Activated CD4-positive, alpha-beta T cell treated with anti-CD3 and anti-CD28 coated beads for 1 hour (primary cell): ENCODE data around the gene PNPLA1.

Experiments used
- DNase-seq: peaks from one replicate; pipeline ENCODE4 v3.0.0-alpha.2; 2020

The PNPLA1 gene

DNA sequence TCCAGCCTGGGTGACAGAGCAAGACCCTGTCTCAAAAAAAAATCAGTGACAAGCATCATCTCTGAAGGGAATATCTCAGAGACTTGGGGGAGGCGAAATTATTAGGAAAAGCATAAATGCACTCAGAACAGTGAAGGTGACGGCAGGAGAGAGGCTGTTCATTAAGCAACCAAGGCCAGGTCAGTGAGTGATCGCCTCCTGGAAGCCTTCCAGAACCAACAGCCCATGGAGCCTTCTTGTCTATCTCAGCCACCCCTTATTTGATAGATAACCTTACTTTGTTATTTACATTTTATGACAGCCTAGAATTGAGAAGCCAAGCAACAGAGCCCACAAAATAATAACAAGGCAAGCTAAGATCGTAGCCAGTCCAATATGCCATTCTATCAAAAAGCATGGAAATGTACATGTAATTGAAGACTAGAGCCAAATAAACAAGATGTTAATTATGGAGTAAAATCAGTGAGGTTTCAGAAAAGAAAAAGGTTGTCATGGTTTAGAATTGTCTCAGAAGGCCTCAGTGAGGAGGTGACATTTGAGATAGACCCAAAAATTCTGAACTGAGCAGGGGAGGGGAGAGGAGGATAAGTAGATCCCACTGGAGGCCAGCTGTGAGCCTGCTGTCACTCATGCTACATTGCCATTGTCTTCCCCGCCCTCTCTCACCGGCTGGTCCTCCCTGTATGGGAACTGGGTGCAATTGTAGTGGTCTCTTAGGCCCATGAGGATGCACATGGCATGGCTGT is 49.0 kb downstream of the PNPLA1 start:
- DNase-seq, result no peak

DNA sequence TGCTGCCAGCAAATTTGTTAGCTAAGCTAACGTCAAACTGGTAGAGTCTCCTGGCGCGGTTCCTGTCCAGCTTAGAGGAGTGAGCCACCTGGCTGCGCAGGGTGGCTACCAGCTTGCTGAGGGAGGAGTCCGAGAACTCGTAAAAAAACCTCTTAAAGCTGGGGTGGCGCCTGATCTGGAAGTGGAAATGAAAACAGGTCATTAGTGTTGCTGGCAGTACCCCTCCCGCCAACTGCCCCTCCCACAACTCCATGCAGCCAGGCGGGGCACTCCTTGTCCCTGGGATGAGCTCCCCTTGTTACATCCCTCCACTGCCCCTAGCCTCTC is 49.5 kb downstream of the PNPLA1 start:
- DNase-seq, result no peak

DNA sequence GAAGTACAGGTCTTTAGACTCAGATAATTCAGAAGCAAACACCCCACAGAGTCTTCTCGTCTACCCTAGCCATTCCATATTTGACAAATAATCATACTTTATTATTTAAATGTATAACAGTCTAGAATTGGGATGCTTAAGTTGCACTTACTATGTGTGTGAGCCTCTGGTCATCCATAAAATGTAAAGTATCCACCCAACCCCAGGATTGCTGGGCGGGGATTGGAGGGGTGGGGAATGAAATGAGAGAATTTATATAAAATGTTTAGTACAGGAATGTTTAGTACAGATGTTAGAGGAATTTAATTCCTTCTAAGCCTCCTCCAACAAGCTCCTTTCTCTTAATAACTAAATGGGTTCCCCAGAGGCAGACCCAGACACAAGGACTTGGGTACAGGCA is 50.0 kb downstream of the PNPLA1 start:
- no peak for DNase-seq

DNA sequence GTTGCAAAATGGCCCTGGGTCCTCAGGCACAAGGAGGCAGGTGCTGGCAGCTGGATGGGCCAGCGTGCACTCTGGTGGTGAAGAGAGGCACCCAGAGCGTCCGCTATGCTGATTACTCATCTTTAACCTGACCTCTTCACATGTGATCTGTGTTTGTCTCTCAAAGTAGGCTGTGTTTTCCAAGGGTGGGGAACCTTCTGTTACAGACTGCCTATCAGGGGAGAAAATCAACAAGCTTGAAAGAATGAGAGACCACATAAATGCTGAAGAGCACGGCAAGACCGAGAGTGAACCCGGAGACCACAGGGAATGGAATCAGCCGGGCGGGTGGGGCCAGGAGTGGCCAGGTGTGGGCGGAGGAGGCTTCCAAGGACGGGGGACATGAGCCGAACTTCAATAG is 50.6 kb downstream of the PNPLA1 start:
- no peak for DNase-seq

DNA sequence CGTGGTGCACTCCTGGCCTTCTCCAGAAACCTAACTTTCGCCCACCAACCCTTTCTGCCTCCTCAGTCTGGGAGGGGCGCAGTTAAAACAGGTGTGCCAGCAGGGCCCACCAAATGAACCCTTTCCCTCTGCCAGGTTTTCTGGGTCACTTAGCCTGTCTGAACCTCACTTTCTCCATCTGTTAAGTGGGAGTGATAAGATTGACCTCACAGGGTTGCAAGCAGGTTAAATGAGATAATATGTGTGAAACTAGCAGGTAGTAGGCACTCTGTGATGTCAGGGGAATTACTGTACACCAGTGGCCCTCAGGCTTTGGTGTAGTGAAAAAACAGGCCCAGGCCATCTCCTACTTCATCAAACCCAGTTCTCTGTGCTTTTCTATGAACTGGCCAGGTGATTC is 52.7 kb downstream of the PNPLA1 start:
- no peak for DNase-seq

DNA sequence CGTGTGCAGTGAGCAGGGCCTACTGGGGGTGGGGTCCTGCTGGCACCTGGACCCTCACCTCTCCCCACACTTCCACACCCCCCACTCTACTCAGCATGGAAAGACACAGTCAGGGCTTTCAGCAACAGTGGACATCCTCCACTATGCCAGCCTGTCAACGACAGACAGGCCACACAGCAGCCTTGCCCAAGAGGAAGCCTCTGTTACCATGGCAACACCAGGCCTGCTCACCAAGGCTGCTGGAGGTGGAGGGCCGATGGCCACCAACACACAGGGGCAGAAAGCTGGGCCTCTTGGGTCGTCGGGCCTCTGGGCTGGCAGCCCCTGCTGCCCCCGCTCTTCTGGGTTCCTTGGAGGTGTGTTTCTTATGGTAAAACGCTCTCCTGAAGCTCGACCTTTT is 53.2 kb downstream of the PNPLA1 start:
- no peak for DNase-seq

DNA sequence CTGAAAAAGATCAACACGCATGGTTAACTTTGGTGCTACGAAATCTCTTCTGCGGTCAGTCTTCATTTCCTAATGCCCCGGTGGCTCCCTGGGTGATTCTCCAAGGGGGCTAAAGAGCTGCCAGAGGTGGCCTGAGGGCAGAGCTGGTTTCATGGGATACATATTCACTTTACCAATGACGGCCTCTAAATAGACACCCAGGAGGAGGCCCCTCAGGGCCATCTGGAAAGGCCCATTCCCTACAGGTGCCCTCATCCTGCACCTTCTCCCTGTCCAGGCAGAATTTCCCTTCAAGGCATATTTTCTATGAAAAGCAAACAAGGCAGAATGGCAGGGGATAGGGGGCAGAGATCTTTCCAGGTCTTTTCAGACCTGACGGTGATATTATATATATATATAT is 54.3 kb downstream of the PNPLA1 start:
- no peak for DNase-seq

DNA sequence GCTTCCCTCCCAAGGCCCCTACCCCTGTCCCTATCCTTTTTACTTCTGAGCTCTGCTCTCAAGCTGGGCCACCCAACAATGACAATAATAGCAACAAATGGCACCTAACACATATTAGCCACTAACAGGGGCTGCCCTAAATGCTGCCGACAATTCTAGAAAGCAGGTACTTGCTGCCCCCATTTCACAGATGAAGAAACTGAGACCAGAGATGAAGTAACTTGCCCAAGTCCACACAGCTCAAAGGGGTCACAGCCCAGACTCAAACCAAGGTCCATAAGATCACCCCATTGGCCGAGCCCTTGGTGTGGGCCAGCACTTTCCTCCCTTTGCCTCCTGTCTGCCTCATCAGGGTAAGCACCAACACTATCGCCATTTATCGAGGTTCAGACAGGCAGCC is 54.9 kb downstream of the PNPLA1 start:
- DNase-seq, result no peak

DNA sequence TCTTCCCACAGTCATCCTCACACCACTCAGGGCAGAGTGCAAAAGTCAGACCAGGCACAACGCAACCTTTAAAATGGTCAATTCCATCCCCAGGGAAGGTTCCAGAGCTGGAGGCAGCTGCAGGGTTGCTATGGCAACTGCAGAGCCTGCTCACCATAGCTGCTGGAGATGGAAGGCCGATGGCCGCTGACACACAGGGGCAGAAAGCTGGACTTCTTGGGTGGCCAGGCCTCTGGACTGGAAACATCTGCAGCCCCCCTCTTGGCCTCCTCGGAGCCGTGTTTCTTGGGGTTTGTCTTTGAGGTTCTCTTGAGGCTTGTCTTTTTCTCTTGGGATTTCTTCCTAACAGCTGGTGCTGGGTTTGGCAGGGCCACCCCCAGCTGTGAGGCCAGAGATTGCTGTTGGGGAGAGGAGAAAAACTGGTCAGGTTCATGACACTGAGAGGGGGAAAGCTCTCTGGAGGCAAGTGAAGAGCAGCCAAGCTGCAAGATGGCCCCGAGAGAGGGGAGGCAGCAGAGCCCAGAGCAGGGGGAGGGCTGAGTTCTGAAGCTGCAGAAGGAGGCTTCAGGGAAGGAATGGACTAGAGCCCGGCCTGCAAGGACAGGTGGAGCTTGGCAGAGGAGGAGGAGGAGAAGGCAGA is 56.6 kb downstream of the PNPLA1 start:
- no peak for DNase-seq

DNA sequence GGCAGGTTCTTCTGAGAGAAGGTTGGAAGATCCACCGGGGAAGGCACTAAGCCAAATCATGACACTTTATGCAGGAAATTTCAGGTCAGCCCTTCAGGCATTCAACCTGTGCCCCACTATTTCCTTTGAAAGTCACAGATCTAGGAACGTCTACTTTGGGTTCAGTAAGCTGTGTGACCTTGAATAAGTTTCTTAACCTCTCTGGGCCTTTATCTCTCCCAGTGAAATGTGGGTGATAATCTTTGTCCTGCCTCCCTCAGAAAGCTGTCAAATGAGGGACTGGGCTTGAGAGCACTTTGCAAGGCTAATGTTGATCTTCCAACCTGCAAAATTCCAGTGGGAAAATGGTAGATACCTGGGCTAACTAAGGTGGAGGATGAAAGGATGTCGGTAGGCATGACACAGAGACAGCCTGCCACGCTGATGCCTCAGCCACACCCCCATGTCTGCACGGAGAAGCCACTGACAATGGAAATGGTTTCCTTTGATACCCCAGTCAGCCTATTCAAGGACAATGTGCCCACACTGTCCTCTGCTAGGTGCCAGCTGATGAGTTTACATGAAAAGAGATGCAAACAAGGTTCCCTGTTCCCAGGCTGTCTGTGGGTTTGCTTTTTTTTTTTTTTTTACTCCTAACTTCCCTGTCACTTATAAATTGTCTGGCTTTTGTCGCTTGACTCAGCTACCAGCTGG is 57.5 kb downstream of the PNPLA1 start:
- no peak for DNase-seq

DNA sequence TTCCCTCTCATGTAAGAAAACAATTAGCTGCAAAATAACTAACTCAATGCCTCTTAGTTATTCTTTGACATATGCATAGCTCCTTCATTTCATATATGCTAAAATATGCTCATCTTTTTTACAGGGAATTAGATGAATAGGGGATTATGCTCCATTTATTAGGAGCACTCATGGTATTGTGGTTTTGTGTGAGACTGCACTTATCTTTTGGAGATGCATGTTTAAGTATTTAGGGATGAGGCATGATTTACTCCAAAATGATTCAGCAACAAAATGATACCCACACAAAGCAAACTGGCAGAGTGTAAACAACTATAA is 58.0 kb downstream of the PNPLA1 start:
- DNase-seq, result no peak

DNA sequence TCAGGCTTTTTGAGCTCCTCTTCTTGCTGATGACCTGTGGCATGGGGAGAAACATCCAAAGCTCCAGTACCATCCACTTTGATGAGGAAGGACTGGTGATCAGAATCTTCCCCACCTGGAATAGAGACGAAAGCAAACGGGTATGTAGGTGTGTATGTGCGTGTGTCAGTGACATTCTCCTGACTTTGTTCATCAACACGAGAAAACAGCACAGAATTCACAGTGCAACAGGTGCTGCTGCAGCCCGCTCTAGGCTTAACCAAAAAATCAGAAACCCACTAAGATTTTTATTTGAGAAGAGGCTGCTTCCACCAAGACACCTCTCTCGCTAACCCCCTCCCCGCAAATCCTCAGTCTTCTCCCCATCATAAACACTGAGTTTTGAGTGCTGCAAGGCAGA is 58.7 kb downstream of the PNPLA1 start:
- no peak for DNase-seq

DNA sequence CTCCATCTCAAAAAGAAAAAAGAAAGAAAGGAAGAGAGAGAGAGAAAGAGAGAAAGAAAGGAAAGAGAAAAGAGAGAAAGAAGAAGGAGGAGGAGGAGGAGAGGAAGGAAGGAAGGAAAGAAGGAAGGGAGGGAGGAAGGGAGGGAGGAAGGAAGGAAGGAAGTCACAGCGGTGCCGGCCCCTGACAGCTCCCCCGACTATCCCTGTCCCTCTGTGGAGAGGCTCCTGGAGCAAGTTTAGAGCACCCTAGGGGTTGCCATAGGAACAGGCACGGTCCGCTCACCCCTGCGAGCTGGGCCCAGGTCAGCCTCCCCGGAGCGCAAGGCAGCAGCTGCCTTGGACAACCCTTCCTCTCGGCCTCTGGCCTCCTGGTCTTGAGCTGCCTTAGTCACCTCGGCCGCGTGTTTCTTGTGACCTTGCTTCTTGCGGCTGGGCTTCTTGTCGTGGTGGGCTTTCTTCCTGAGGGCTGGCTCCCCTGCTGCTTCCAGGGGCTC is 60.0 kb downstream of the PNPLA1 start:
- no peak for DNase-seq

DNA sequence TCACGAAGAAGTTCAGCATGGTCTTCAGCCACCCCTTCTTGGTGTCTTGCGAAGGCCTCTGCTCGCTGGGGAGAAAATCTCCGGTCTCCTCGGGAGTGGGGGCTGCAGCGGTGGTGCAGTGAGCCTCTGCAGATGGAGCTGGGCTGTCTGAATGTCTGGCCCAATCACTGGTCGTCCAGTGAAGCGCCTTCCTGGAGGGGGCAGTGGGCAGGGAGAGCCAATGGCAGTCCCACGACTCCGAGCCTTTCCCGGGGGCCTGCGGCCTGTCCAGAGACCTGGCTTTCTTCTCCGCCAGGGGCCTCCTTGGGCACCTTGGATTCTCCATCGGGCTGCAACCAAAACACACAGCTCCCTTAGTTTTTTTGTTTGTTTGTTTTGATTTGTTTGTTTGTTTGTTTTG is 60.5 kb downstream of the PNPLA1 start:
- DNase-seq, result no peak

DNA sequence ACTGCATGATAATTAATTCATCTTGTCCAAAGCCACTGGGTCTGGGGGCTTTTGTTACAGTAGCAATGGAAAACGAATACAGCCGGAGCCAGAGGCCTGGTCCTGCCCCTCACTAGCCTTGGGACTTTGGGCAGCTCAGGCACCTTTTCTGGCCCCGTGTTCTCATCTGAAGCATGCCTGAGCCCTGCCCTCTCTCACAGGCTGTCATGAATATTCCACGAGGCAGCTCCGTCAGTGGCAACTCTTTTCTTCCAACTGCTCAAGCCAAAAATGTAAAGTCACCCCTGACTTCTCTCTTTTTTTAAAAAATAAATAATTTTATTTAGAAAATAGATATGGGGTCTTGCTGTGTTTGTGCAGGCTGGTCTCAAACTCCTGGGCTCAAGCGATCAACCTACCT is 61.5 kb downstream of the PNPLA1 start:
- DNase-seq, result no peak

DNA sequence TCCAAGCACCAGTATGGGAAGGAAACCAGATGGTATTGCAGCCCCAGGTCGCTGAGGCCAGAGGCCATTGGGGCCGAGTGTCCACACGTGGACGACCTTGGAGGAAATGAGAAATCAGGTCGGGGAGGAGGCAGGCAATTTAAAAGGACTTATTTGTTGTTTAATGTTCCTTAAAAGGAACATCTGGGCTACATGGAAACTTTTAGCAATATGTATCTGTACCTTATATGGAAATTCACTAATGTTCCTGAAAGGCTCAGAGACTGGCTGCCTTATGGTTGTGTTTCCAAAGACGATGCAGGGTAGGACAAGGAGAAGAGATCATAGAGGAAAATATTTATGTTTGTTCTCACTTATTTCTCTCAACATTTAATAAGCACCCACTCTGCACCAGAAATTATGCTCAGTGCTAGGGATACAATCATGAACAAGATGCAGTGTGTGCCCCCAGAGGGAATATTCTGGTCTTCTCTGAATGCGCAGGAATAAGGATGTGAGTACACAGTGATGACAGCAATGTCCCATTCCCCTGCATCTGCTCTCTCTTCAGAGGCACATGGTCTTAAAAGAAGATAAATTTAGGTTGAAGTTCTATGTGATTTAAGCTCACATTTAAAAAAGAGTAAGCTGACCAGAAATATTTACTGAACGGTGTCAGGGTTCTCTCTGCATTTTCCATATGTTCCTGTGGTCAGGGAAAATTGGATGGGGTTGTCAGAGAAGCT is 63.5 kb downstream of the PNPLA1 start:
- no peak for DNase-seq

DNA sequence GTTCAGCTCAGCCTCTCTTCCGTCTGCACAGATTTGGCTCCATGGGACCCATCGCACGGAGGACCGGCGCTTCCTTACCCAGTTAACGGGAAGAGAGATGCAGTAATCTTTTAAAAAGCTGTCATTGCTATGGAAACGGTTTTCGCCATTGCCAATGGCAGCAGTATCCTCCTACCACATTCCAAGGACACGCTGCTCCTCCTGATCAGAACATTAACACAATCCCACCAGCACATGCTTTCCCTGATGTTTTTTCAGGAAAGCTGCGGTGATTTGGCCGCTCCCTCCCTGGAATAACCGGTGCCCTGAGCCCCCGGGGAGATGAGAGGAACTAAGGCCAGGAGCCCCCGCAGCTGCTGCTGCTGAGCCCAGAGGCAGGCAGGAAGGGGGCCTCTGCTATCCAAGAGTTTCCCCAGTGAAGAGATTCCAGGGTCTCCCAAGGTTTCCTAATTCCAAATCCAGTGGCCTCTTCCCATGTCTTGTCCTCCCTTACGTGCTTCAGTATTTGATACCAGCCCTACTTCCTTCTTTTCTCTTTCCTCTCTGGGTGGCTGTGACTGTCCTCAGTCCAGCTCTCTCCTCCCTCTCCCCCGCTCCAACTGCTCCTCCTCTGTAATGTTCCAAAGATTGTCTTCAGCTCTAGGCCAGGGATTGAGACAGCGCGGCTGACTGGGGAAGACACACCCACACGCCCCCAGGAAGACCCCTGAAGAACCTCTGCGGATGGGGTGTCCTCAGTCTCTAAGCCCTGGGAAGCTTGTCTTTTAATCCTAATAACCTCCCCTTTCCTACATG is 64.3 kb downstream of the PNPLA1 start:
- no peak for DNase-seq

DNA sequence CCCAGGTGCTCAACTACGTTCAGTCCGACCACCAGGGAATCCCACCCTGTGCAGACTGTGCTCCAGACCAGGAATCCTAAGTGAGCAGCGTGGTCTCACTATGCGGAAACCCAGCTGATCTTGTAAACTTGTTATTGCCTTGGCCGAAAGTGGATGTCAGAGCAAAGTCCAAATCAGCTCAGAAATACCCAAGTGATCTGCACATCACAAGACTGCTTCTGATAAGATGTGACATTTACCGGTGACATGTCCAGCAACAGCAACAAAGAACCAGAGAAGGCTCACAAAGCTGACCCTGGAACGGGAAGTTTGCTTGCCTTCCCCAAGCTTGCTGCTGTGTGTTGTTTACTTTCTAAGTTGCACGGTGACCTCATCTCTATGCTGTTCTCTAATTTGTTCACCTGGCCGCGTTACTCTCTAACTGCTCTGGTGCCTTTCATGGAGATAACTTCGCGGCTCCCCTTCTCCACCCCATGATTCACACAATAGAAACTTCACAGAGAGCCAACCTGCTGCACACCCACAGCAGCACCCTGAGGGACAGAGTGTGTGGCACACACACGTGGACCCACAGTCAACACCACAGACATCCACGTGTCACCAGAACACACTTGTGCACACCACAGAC is 65.1 kb downstream of the PNPLA1 start:
- no peak for DNase-seq

DNA sequence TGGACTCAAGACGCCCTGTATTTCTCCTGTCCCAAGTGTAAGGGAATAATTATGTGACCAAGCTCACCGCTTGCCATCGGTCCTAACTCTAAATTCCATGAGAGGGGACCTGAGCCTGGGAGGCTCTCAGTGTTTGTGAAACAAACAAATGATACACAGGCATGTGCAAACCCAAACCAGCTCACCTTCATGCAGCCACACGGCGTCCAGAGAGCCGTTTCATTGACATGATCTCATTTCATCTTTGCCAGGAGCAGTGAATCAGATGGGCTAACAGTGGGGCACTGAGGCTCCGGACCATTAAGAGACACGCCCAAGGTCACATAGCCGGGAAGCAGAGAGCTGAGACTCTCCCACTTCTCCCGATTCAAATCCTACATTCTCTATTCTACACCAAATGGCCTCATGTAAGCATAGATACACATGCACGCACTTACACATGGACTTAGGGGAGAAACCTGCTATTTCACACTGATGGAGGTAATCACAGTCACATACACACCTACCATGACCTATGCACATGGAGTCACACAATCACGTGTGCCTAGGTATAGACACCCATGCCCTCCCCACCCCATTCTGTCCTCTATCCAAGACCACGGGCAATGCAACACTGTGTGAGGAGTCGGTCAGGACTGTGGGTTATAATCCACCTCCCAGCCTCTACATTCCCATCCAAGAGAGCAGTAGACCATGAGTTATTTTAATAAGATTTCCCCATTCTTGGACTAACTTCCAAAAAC is 65.8 kb downstream of the PNPLA1 start:
- no peak for DNase-seq

DNA sequence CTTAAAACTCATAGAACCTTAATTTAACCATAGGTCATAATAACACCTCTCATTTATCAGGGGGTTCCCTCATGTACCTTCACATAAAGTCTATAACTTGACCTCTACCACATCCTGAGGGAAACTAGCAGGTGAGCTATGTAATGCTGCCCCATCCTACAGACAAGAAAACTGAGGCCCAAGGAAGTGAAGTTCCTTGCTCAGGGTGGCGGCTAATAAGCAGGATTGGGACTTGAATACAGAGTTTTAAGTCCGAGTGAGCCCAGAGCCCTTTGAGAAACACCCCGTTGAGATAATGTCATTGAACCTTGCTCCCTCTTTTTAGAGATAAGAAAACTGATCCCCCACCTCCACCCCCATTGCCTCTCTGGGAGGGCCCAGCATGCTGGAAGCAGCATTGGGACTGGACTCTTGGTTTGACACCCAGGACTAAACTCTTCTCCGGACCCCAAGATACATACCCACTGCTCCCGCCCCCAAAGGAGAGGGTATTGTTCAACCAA is 66.4 kb downstream of the PNPLA1 start:
- DNase-seq, result no peak

DNA sequence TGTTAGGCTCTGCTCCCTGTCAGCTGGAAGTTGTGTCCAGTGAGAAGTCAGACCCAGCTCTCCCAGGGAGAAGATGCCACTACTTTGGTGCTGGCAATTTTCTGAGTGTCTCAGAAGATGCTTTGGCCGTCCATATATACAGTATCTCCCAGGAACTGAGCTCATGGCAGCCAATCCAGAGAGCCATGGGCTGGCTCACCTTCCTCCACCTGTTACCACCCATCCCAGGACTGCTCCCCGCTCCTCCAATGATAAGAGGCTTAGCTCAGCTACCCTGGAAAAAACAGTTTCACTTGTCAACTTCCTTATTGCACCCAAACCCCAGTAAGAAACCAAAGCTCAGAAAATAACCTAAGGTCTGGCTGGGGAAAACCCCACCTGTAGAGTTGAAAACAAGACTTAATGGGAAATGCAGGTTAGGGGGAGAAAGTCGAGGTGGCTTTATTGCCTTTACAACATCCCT is 67.0 kb downstream of the PNPLA1 start, which contains the start of gene BNIP5:
Gene BNIP5, minus strand, starts transcription at position 110 of the 463 bp plus-strand sequence. CDS start 6,198 bp downstream, outside the sequence.
- no peak for DNase-seq
